GM12875 (cell line): ENCODE measurements around the gene IGSF9B.

Experiments used
- H3K4me3 ChIP-seq: one replicate; pipeline ENCODE4 v1.5.1; 2011; ENCODE audit warnings: low read depth, low read length, control low read depth
- TF ChIP-seq, protein P1 (sequence below): IDR thresholded peaks from 2 replicates; pipeline ENCODE4 v1.5.1; 2011; ENCODE audit warnings: low read depth, mild to moderate bottlenecking, control low read depth, inconsistent platforms, low read length, moderate library complexity, borderline replicate concordance; ENCODE audit not compliant: insufficient read depth

Gene IGSF9B

DNA sequence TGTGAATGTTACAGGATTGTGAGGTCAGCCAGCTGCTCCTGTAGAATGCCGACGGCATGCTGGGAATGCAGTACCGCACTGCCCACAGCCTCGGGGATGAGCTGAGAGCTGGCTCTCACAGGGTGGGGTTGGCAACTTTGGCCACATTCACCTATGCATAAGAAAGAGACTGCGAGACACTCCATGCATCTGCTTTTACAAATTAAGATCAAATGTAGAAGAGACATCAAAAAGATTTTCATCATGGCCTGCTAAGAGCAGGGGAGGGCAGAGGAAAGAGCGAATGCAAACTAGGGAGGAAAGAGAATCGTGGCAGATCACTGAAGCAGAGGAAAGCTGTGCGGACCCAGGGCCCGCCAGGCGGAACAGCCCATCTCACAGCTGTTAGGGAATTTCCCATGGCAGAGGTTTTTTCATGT, 61.7 kb downstream of the IGSF9B start:
- TF ChIP-seq, protein P1, sequence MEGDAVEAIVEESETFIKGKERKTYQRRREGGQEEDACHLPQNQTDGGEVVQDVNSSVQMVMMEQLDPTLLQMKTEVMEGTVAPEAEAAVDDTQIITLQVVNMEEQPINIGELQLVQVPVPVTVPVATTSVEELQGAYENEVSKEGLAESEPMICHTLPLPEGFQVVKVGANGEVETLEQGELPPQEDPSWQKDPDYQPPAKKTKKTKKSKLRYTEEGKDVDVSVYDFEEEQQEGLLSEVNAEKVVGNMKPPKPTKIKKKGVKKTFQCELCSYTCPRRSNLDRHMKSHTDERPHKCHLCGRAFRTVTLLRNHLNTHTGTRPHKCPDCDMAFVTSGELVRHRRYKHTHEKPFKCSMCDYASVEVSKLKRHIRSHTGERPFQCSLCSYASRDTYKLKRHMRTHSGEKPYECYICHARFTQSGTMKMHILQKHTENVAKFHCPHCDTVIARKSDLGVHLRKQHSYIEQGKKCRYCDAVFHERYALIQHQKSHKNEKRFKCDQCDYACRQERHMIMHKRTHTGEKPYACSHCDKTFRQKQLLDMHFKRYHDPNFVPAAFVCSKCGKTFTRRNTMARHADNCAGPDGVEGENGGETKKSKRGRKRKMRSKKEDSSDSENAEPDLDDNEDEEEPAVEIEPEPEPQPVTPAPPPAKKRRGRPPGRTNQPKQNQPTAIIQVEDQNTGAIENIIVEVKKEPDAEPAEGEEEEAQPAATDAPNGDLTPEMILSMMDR: no peak
- no peak overlapping the region for H3K4me3 ChIP-seq

DNA sequence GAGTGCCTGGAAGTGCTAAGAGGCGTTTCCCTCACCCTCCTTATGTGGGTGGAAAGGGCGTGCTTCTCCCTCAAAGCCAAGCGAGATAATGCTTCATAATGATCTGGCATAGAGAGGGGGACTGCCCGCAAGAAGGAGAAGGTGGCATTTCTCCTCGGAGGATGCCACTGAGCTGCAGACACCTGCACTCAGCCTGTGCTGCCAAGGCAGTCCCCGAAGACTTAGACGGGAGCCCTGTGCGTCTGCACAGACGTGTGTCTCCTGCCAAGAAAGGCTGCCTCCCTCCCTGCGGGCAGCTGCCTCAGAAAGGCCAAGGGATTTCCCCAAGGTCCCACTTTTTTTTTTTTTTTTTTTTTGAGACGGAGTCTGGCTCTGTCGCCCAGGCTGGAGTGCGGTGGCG, 63.4 kb downstream of the IGSF9B start:
- no peak overlapping the region for H3K4me3 ChIP-seq
- TF ChIP-seq, protein P1: no peak

DNA sequence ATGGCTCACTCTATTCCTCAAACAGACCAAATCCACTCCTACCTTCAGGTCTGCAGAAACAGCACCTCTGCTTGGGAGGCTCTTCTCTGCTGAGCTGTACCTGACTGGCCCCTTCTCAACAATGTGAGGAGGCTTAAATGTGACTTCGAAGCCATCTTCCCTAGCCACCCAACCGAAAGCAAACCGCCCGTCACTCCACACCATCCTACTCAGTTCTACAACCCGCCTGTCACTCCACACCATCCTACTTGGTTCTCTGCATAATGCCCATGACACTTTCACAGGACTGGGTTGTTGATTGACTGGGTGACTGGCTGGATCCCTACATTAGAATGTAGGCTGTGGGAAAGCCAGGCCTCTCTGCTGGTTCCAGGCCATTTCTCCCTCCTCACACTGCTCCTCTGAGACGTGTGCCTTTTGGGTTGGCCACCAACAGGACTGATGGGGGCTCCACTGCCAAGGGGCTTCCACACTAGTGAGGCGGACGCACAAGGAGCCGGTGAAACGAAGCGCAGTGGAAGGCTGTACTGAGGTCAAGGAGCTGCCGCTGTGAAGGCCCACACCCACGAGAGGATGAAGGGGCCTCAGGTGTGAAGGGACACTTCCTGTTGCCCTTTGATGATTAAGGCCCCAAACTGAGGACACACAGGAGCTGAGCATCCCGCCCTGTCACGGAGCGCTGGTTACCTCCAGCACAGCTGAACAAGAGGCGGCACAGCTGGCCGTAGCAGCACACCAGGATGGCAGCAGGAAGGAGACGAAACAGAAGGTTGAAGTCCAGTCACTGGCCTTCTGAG, 64.0 kb downstream of the IGSF9B start:
- TF ChIP-seq, protein P1: no peak
- no peak overlapping the region for H3K4me3 ChIP-seq

DNA sequence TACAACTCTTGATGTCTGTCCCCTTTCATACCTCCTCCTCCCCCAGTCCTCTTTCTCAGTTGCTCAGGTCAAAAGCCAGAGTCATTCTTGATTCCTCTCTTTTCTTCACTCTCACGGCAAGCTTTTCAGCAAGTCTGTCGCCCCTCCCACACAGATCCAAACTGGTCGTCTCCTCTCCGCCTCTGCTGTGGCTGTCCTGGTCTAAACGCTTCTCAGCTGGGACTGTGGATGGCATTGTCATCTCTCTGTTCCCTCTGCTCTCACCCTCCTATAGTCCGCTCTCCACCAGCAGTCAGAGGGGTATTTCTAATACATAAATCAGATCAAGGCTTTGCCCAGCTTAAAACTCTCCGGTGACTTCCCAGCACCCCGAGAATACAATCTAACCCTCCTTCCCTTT, 64.6 kb downstream of the IGSF9B start:
- TF ChIP-seq, protein P1: no peak
- no peak overlapping the region for H3K4me3 ChIP-seq

DNA sequence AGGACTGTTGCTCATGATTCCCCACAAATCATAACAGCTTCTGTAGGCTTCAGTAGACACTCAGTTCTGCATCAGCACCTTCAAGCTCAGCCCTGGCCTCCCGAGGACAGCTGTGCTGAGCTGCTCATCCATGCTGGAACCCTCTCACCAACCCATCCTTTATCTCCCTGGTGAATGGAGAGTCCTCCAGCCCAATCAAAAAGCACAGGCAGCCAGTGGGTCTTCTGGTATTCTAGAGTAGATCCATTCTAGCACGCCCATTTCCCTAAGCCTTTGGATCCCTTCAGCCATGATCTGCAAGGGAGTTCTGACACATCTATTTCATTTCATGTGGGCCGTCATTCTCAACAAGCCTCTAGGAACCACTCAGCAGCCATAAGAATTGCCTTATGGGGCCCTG, 66.9 kb downstream of the IGSF9B start:
- TF ChIP-seq, protein P1: no peak
- no peak overlapping the region for H3K4me3 ChIP-seq

DNA sequence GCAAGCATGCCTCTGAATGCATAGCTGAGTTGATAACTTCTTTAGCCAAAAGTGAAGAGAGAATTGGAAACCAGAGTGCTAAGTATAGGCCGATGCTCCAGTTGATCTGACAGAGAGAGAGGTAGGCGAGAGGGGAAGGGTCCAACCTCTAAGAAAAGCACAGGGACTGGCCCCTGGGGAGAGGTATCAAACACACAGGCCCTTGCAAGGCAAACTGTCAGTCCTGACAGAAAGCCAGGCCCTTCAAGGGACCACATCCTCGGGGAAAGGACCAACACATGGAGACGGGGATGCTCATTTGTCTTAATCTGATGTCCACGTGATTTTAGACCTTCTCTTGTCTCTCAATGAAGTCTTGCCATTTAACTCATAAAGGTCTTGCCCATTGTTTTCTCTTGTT, 67.6 kb downstream of the IGSF9B start:
- H3K4me3 ChIP-seq: no peak overlapping the region
- TF ChIP-seq, protein P1: no peak

DNA sequence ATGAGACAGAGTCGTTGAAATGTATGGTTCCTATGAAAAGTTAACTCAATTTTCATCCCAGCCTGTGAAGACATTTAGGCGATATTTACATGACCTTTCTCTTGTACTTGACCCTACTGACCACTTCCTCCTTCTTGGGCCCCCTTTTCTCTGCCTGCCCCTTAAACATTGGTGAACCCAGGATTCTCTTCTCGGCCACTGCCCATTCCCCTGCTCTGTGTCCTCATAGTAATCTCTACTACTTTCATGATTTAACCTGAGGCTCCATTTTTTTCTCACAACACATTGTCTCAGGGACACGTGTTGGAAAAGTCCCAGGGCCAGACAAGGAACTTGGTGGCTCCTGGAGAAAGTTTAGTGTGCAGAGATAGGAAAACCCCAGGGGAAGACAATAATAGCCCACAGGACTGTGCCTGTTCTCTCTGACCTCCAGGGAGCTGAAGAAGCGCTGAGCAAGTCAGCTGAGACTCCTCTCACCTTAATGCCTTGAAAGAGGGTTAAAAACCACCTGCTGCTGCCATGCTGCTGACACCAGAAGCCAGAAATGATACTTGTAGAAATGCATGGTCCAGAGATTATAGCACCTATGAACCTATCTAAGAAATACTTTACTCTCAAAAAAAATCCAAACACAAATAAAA, 69.0 kb downstream of the IGSF9B start:
- H3K4me3 ChIP-seq: no peak overlapping the region
- TF ChIP-seq, protein P1: no peak
